Body of pancreas (tissue), 4 donors: ENCODE data around the gene SAMD7. TPM values are rescaled to one million over a fixed set of nuclear protein-coding genes. Genes with fewer than 3 reads are reported as not detected.

Experiments
- ATAC-seq: fragments of 150-250 bp; one replicate; pipeline ENCODE4 v1.9.1; 2016
- DNase-seq, 4 donors: peaks; one replicate each; pipeline ENCODE4 v3.0.0-alpha.2; 2019
- H3K27ac ChIP-seq, 4 donors: fragments of 200-600 bp; sonication (generic); 1 replicate in 3 of 4; 2 replicates in 1 of 4; pipeline versions ENCODE4 v1.5.1 to v1.6.1; 2016 to 2019; ENCODE audit warnings: mild to moderate bottlenecking in 1 of 4, mixed read lengths in 1 of 4, moderate library complexity in 1 of 4
- H3K27me3 ChIP-seq, 2 donors: fragments of 200-600 bp; sonication (generic); one replicate each; pipeline ENCODE4 v1.6.0; 2016; ENCODE audit warnings: mild to moderate bottlenecking in 1 of 2
- H3K36me3 ChIP-seq, 2 donors: fragments of 200-600 bp; sonication (generic); replicated peaks in 1 of 2; 2 replicates each; pipeline ENCODE4 v1.5.1; 2016; ENCODE audit warnings: low read depth in 2 of 2; ENCODE audit not compliant: insufficient read depth in 1 of 2
- H3K4me1 ChIP-seq: fragments of 200-600 bp; sonication (generic); one replicate; pipeline ENCODE4 v1.6.0; 2016
- H3K4me3 ChIP-seq, 2 donors: fragments of 200-600 bp; sonication (generic); 1 replicate in 1 of 2; 2 replicates in 1 of 2; pipeline ENCODE4 v1.5.1; 2016 to 2019
- H3K9me3 ChIP-seq, 3 donors: fragments of 200-600 bp; sonication (generic); 1 replicate in 2 of 3; 2 replicates in 1 of 3; pipeline ENCODE4 v1.5.1; 2016
- POLR2A ChIP-seq, 3 donors: fragments of 450-650 bp; IDR thresholded peaks; one replicate each; pipeline ENCODE4 v1.6.1; 2016; ENCODE audit warnings: antibody characterized with exemption in 3 of 3, mild to moderate bottlenecking in 2 of 3
- WGBS, 2 donors: methylation state at CpG; one replicate each; pipeline ENCODE4 v1.1.5; 2017; 5-methylcytosine and 5-hydroxymethylcytosine counted together
- intact Hi-C: fragments of 100-400 bp; cut with DNase I; formaldehyde crosslinking; loops from one replicate; pipeline ENCODE4 v1.15.1; 2023
- total RNA-seq, 2 donors: library from RNA; depleted of rRNA; stranded (reverse); fragments of >200 nt; gene quantifications; one replicate each; pipeline ENCODE4 v1.1.0, GENCODE V29; 2016
- TF ChIP-seq, protein P1 (sequence below), 7 experiments: fragments of 450-650 bp in 4 of 7; fragments of 200-600 bp in 3 of 7; sonication (generic) in 3 of 7; IDR thresholded peaks; one replicate each; pipeline ENCODE4 v1.5.1; 2016 to 2019; ENCODE audit warnings: antibody characterized with exemption in 7 of 7

The SAMD7 gene
- total RNA-seq, 2 donors from 2014 or later, result not detected

DNA sequence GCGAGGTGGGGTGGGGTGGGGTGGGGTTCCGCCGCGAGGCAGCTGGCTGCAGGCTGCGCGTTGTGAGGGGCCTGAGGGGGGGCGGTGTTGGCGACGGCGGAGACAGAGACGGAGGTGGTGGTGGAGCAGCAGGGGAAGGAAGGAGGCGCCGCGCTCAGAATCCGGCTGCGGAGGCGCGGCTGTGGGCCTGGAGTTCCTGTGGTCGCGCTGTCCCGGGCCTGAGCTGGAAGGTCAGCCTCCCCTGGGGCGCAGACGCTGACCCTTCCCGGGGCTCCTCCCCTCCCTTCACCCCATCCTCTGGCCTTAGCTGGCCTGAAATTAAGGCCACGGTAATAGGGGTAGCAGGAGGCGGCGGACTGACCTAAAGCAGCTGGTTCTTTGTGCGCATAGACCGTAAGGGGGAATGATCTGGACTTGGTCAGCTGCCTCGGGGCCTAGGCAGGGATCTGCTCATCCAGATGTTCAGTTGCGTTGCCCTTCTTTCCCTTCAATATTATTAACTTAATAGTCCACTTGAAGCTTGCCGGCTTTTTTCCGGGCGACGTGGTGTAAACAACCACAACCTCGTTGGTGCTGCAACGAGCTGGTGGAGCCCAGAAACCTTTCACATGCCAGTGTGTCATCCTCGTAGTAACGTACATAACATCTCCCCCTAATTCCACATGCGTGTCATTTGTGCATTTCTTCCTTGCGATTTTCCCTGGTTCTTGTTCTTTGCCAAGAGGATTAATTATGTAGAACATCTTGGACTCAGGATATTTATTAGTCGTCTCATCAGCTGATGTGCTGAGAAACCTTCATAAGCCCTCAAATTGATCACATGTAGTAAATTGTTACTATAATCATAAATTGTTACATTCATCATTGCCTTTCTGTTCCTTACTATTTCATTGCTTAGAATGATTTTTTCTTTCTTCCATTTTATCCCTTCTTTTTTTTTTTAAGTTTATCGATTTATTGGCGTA, 55.9 kb downstream of the SAMD7 start:
- TF ChIP-seq, protein P1, sequence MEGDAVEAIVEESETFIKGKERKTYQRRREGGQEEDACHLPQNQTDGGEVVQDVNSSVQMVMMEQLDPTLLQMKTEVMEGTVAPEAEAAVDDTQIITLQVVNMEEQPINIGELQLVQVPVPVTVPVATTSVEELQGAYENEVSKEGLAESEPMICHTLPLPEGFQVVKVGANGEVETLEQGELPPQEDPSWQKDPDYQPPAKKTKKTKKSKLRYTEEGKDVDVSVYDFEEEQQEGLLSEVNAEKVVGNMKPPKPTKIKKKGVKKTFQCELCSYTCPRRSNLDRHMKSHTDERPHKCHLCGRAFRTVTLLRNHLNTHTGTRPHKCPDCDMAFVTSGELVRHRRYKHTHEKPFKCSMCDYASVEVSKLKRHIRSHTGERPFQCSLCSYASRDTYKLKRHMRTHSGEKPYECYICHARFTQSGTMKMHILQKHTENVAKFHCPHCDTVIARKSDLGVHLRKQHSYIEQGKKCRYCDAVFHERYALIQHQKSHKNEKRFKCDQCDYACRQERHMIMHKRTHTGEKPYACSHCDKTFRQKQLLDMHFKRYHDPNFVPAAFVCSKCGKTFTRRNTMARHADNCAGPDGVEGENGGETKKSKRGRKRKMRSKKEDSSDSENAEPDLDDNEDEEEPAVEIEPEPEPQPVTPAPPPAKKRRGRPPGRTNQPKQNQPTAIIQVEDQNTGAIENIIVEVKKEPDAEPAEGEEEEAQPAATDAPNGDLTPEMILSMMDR (IDR thresholded peaks at IDR 0.05), result no peak
- TF ChIP-seq POLR2A (IDR thresholded peaks at IDR 0.05), result no peak
- H3K36me3 ChIP-seq, result no peaks in the 10 kb centered on the region
- H3K4me3 ChIP-seq, result peak overlapping the region; percentile 53 to 98
- 2 to 3% methylated on average over 35 to 43 of the region's 44 CpGs for WGBS, 2 donors
- peaks cover 53% of the 10 kb centered on the region for H3K4me1 ChIP-seq
- ATAC-seq (peak; percentile 70), DNase-seq (peak; percentile 43 to 59 (median 52))
- no peaks in the 10 kb centered on the region for H3K9me3 ChIP-seq
- no peaks in the 10 kb centered on the region for H3K27me3 ChIP-seq
- intact Hi-C loops, result no loop called here
- H3K27ac ChIP-seq, result peak overlapping the region; percentile 93 to 99 (median 94)

DNA sequence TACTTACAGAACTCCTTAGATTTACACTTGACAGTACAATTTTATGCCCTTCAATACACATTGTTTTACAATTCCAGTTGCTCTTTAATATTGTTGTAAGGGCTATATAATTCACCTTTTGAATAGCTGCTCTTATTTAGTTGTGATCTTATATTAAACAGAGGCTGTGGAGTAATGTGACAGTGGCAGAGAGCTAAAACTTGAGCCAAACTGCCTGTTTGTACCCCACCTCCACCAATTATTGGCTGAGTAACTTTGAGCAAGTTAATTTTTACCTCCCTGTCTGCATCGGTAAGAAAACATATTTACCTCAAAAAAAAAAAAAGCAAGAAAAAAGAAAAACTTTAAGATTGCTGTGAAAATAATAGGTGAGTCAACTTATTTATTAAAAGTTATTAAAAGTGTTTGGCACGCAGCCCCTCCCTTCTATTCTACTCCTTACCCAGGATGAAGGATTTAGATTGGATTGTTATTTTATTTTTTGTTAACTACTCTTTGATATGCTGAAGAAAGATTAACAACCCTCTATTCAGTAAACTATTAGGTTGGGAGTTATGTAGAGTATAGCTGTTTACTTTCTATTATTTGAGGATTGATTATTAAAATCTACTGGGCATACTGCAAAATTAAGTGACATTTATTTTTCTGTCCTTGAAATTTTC, 57.0 kb downstream of the SAMD7 start:
- intact Hi-C loops, result no loop called here
- TF ChIP-seq, protein P1 (IDR thresholded peaks at IDR 0.05), result no peak
- no peak for TF ChIP-seq POLR2A (IDR thresholded peaks at IDR 0.05)
- no peaks in the 10 kb centered on the region for H3K36me3 ChIP-seq
- H3K27ac ChIP-seq, result peak overlapping the region in 2 of 4 donors; percentile 6 to 93
- no peaks in the 10 kb centered on the region for H3K9me3 ChIP-seq
- ATAC-seq, result no peak
- H3K4me3 ChIP-seq, result no peak overlapping the region
- no peaks in the 10 kb centered on the region for H3K27me3 ChIP-seq
- no peak for DNase-seq
- peaks cover 59% of the 10 kb centered on the region for H3K4me1 ChIP-seq
- 15% methylated on average over 2 of the region's 2 CpGs for WGBS, 2 donors

DNA sequence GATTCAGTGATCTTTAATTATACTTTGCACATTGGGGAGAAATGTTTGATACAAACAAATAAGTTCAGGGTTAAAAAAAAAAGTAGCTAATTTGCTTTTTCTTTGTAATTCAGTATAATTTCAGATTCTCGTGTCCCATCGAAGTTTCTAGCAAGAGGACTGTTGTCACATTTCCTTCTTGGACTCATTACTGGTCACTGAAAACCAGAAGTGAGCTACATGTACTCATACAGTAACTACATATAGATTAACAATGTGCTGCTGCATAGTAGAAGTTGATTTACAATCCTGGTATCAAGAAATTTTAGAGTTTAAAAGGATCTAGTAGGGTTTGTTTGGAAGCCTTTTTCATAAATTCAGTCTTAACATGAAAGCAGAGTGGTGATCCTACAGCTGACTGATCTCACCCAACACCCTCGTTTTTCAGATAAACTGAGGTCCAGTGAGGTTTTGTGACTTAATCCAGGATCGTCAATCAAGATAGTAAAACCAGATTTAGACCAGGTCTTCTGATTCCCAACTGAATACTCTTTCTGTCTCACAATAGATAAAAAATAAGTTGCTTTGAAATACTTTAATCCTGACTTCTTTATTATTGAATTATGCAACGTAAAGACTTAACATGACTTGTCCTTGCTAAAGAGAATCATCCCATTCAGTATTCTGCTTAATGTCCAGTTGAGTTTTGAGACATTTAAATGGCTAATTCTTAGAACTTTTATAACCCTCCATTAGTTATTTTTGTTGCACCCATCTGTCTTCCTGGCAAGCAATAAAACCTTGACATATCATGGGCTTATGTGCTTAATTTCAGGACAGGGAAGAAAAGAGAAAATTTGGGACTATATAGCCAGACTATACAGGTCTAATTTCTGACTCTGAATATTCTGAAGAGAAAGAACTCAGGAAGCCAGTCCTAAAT, 58.1 kb downstream of the SAMD7 start:
- no peak overlapping the region for H3K4me3 ChIP-seq
- no peaks in the 10 kb centered on the region for H3K36me3 ChIP-seq
- no peaks in the 10 kb centered on the region for H3K9me3 ChIP-seq
- no peak for TF ChIP-seq POLR2A (IDR thresholded peaks at IDR 0.05)
- TF ChIP-seq, protein P1 (IDR thresholded peaks at IDR 0.05), result no peak
- H3K27me3 ChIP-seq, result no peaks in the 10 kb centered on the region
- DNase-seq (no peak), ATAC-seq (no peak)
- WGBS, 2 donors, result 33 to 36% methylated on average over 5 of the region's 5 CpGs
- intact Hi-C loops, result no loop called here
- no peak overlapping the region for H3K27ac ChIP-seq
- peaks cover 67% of the 10 kb centered on the region for H3K4me1 ChIP-seq

DNA sequence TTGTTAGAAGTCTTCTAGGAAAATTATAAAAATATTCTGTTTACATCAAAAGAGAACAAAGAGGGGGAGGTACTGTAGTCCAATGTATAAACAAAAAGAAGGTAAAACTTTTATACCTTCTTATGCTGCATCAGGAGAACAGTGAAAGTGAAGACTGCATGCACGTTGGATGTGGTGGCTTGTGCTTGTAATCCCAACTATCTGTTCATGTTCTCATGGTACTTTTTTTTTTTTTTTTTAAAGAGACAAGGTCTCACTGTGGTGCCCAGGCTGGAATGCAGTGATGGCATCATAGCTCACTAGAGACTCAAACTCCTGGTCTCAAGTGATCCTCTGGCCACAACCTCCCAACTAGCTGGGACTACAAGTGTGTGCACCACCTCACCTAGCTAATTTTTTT, 59.5 kb downstream of the SAMD7 start:
- intact Hi-C loops, result no loop called here
- ATAC-seq (no peak), DNase-seq (no peak)
- no peak overlapping the region for H3K4me3 ChIP-seq
- H3K36me3 ChIP-seq, result peaks cover 0 to under 1% of the 10 kb centered on the region in 2 donors
- peaks cover 68% of the 10 kb centered on the region for H3K4me1 ChIP-seq
- TF ChIP-seq, protein P1 (IDR thresholded peaks at IDR 0.05), result no peak
- no peak for TF ChIP-seq POLR2A (IDR thresholded peaks at IDR 0.05)
- 22 to 31% methylated on average over 1 of the region's 1 CpG for WGBS, 2 donors
- no peaks in the 10 kb centered on the region for H3K9me3 ChIP-seq
- no peak overlapping the region for H3K27ac ChIP-seq
- H3K27me3 ChIP-seq, result no peaks in the 10 kb centered on the region
